Posterior cingulate gyrus (tissue), 11 donors: Measurements from ENCODE around the gene PTTG1IP2.

Experiments used
- DNase-seq, 10 donors: peaks; one replicate each; pipeline versions ENCODE4 v3.0.0 to v3.0.0-alpha.2; 2020 to 2021; ENCODE audit warnings: mixed read lengths in 3 of 10
- intact Hi-C: fragments of 100-400 bp; cut with DNase I; formaldehyde crosslinking; loops from one replicate; pipeline ENCODE4 v1.15.1; 2023

The PTTG1IP2 gene

GRCh38 chr7:90552521-90552920 lies 83.1 kb downstream of the PTTG1IP2 start:
- intact Hi-C loops, result no loop called here
- no peak for DNase-seq

- intact Hi-C loops, result no loop called here
- no peak for DNase-seq
Observed at GRCh38 chr7:90560730-90561129, 91.3 kb downstream of the PTTG1IP2 start.
